MG63 (cell line): ENCODE measurements around the gene HOXD8. TPM values are rescaled to one million over a fixed set of nuclear protein-coding genes. Genes with fewer than 3 reads are reported as not detected.

ENCODE experiments used
- DNase-seq: peaks from one replicate; pipeline ENCODE4 v3.0.0-alpha.2; 2020
- H3K27me3 ChIP-seq: fragments of 250-450 bp; sonication (Bioruptor Pico); 2 replicates; pipeline ENCODE4 v1.5.1; 2020; ENCODE audit warnings: mild to moderate bottlenecking, moderate library complexity
- H3K36me3 ChIP-seq: fragments of 250-450 bp; sonication (Bioruptor Pico); 2 replicates; pipeline ENCODE4 v1.5.1; 2020; ENCODE audit warnings: mild to moderate bottlenecking, moderate library complexity
- H3K4me3 ChIP-seq: fragments of 250-450 bp; sonication (Bioruptor Pico); 2 replicates; pipeline ENCODE4 v1.5.1; 2020; ENCODE audit warnings: mild to moderate bottlenecking, moderate library complexity
- H3K9me3 ChIP-seq: fragments of 250-450 bp; sonication (Bioruptor Pico); 2 replicates; pipeline ENCODE4 v1.5.1; 2020; ENCODE audit warnings: mild to moderate bottlenecking, moderate library complexity
- total RNA-seq: library from RNA; depleted of rRNA; stranded (reverse); fragments of >200 nt; shearing (Covaris generic); gene quantifications from 2 replicates; pipeline ENCODE4 v1.2.3, GENCODE V29; 2014; ENCODE audit warnings: low replicate concordance

The HOXD8 gene
- total RNA-seq, 1 experiment from 2014 or later: 15.5 TPM

GRCh38 chr2:176128172-176128981 lies 1.1 kb upstream of the HOXD8 start:
- peak; percentile 43 for DNase-seq
- no peaks in the 10 kb centered on the region for H3K36me3 ChIP-seq
- no peaks in the 10 kb centered on the region for H3K9me3 ChIP-seq
- H3K4me3 ChIP-seq: peak overlapping the region; percentile 52
- no peaks in the 10 kb centered on the region for H3K27me3 ChIP-seq

- peak overlapping the region; percentile 52 for H3K4me3 ChIP-seq
- no peak for DNase-seq
Measured at GRCh38 chr2:176129813-176130146, 275 bp downstream of the HOXD8 start.

DNA sequence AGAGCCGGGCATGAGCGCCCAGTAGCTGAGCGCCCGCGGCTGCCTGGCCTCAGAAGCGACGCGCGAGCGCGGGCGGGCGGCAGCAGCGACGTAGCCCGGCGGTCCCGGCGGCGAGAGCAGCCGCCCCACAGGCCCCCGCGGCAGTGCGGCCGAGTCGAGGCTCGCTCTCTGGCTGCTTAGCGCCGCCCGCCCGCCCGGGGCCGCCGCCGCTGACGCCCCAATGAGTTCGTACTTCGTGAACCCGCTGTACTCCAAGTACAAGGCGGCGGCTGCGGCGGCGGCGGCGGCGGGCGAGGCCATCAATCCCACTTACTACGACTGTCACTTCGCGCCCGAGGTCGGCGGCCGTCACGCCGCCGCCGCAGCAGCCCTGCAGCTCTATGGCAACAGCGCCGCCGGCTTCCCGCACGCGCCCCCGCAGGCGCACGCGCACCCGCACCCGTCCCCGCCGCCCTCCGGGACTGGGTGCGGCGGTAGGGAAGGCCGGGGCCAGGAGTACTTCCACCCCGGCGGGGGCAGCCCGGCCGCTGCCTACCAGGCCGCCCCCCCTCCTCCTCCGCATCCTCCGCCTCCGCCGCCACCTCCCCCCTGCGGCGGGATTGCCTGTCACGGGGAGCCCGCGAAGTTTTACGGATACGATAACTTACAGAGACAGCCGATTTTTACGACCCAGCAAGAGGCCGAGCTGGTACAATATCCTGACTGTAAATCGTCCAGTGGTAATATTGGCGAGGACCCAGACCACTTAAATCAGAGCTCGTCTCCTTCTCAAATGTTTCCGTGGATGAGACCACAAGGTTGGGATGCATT lies 847 bp downstream of the HOXD8 start:
- Histone ChIP-seq H3K36me3 (no peaks in the 10 kb centered on the region), H3K4me3 (peak overlapping the region; percentile 57), H3K27me3 (no peaks in the 10 kb centered on the region), H3K9me3 (no peaks in the 10 kb centered on the region)
- DNase-seq: peak; percentile 74

More at GRCh38 chr2:176129813-176130146, 275 bp downstream of the HOXD8 start:
- no peaks in the 10 kb centered on the region for H3K27me3 ChIP-seq
- no peaks in the 10 kb centered on the region for H3K9me3 ChIP-seq
- no peaks in the 10 kb centered on the region for H3K36me3 ChIP-seq

GRCh38 chr2:176130957-176131847 lies 1.7 kb downstream of the HOXD8 start:
- no peak for DNase-seq
- H3K9me3 ChIP-seq: no peaks in the 10 kb centered on the region
- no peaks in the 10 kb centered on the region for H3K27me3 ChIP-seq
- H3K36me3 ChIP-seq: no peaks in the 10 kb centered on the region
- peak overlapping the region; percentile 57 for H3K4me3 ChIP-seq

DNA sequence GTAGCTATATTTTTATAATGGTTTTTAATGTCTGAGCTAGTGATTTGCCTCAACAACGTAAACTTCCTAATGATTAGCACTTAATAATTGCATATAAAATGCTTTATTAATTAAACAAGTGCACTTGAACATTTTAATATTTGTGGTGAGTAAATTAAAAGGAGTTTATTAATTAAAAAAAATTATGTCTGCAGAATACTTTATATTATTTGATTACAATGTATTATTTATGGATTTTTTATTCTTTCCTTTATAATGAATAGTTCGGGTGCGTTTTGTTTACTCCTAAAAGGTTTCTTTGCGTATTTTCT lies 2.3 kb downstream of the HOXD8 start:
- no peaks in the 10 kb centered on the region for H3K9me3 ChIP-seq
- no peak for DNase-seq
- H3K27me3 ChIP-seq: no peaks in the 10 kb centered on the region
- H3K36me3 ChIP-seq: no peaks in the 10 kb centered on the region
- no peak overlapping the region for H3K4me3 ChIP-seq

GRCh38 chr2:176132205-176133171 lies 3.0 kb downstream of the HOXD8 start:
- H3K9me3 ChIP-seq: no peaks in the 10 kb centered on the region
- no peaks in the 10 kb centered on the region for H3K27me3 ChIP-seq
- no peak for DNase-seq
- no peak overlapping the region for H3K4me3 ChIP-seq
- no peaks in the 10 kb centered on the region for H3K36me3 ChIP-seq

DNA sequence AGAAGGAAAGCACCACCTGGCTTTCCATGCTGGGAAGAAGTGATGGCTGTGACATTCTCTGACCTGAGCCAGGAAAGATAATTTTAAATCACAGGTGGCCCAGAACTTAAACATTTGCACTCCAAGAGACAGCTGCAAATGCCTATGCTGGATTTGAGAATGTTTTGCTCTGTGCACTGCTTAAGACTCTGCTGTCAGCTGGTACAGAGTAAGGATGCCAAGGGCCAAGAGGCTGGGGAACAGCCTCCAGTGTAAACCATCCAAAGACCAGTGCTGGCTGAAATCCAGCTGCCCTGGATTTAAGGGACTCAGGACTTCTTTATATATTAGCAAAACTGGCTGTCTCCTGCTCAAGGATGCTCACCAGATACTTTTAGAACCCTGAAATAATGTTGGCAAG lies 3.9 kb downstream of the HOXD8 start:
- H3K27me3 ChIP-seq: no peaks in the 10 kb centered on the region

DNA sequence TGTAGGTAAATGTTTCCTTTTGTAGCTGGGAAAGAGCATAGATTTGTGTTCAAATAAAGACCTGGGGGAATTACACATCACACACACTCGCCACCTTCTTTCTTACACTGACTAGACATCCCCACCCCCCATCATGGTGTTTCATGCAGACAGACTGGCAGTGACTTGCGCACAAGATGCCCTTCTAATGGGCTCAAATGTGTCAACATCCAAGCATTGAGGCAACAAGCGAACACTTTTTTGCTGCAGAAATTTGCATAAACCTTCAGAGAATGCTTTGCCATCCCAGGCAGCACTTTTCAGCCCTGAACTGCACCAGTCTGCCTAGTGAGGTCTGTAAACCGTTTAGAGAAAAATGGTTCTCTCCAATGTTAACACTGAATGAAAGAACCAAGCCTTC lies 4.5 kb downstream of the HOXD8 start:
- no peaks in the 10 kb centered on the region for H3K9me3 ChIP-seq
- H3K36me3 ChIP-seq: no peaks in the 10 kb centered on the region
- no peak for DNase-seq
- H3K27me3 ChIP-seq: no peaks in the 10 kb centered on the region
- H3K4me3 ChIP-seq: no peak overlapping the region

More for the DNA sequence above, 3.9 kb downstream of the HOXD8 start:
- DNase-seq: no peak
- H3K9me3 ChIP-seq: no peaks in the 10 kb centered on the region
- H3K4me3 ChIP-seq: no peak overlapping the region
- no peaks in the 10 kb centered on the region for H3K36me3 ChIP-seq

DNA sequence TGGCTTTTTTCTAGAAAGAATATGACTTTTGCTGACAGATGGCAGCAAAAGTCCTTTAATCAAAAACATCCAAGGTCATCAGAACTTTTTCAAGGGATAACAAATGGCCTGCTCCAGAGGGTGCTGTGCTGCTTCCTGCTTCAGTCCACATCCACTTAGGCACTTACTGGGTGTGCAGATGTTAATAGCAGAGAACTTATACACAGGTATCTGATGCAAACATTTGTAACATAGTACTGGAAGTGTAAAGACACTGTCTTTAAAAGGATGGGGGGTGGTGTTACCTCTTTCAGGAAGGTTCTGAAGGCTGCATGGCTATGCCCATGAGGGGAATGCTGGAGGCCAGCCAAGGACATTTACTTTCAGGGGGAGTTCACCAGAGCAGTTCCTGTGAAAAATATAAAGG lies 5.5 kb downstream of the HOXD8 start:
- DNase-seq: no peak
- Histone ChIP-seq H3K9me3 (no peaks in the 10 kb centered on the region), H3K36me3 (no peaks in the 10 kb centered on the region), H3K4me3 (no peak overlapping the region), H3K27me3 (no peaks in the 10 kb centered on the region)

- DNase-seq: peak; percentile 52
- Histone ChIP-seq H3K4me3 (peak overlapping the region; percentile 66), H3K9me3 (no peaks in the 10 kb centered on the region), H3K36me3 (no peaks in the 10 kb centered on the region; the same call in 1 of the 2 replicates), H3K27me3 (no peaks in the 10 kb centered on the region)
Measured at GRCh38 chr2:176136374-176137251, 7.1 kb downstream of the HOXD8 start.

DNA sequence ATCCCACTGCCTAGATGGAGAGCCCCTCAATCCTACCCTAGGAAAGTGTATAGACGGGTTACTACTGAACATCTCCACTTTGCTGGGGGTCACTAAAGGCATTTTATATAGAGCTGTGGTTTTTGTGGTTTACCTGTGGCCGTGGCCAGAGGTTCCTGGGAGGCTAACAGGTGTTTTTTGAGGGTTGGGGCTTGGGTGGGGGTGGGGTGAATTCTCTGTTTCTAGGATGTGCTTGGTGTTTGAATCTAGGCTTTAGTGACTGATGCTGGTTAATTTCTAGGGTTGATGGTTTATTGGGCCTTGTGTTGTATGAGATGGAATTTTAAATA lies 7.7 kb downstream of the HOXD8 start:
- H3K36me3 ChIP-seq: no peaks in the 10 kb centered on the region; the same call in 1 of the 2 replicates
- H3K4me3 ChIP-seq: peak overlapping the region; percentile 66
- no peaks in the 10 kb centered on the region for H3K27me3 ChIP-seq
- DNase-seq: no peak
- no peaks in the 10 kb centered on the region for H3K9me3 ChIP-seq

DNA sequence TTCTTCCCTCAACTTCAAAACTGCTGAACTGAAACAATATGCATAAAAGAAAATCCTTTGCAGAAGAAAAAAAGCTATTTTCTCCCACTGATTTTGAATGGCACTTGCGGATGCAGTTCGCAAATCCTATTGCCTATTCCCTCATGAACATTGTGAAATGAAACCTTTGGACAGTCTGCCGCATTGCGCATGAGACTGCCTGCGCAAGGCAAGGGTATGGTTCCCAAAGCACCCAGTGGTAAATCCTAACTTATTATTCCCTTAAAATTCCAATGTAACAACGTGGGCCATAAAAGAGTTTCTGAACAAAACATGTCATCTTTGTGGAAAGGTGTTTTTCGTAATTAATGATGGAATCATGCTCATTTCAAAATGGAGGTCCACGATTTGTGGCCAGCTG lies 8.4 kb downstream of the HOXD8 start:
- DNase-seq: no peak
- peak overlapping the region; percentile 66 for H3K4me3 ChIP-seq
- no peaks in the 10 kb centered on the region; the same call in 1 of the 2 replicates for H3K36me3 ChIP-seq
- no peaks in the 10 kb centered on the region for H3K9me3 ChIP-seq
- no peaks in the 10 kb centered on the region for H3K27me3 ChIP-seq

- H3K4me3 ChIP-seq: peak overlapping the region; percentile 66
- H3K9me3 ChIP-seq: no peaks in the 10 kb centered on the region
- no peaks in the 10 kb centered on the region; the same call in 1 of the 2 replicates for H3K36me3 ChIP-seq
- DNase-seq: peak; percentile 36
- no peaks in the 10 kb centered on the region for H3K27me3 ChIP-seq
Measured at GRCh38 chr2:176138526-176138922, 9.0 kb downstream of the HOXD8 start.

- H3K36me3 ChIP-seq: no peaks in the 10 kb centered on the region; the same call in 1 of the 2 replicates
- no peaks in the 10 kb centered on the region for H3K9me3 ChIP-seq
- peak overlapping the region; percentile 66 for H3K4me3 ChIP-seq
- peak; percentile 51 for DNase-seq
- no peaks in the 10 kb centered on the region for H3K27me3 ChIP-seq
Measured at GRCh38 chr2:176138923-176139660, 9.6 kb downstream of the HOXD8 start.
